Measurements from ENCODE around the gene INAFM2. TPM values are rescaled to one million over a fixed set of nuclear protein-coding genes. Genes with fewer than 3 reads are reported as not detected.

INAFM2 gene
- total RNA-seq, 1 donor from 2014 or later, result 26.2 TPM

DNA sequence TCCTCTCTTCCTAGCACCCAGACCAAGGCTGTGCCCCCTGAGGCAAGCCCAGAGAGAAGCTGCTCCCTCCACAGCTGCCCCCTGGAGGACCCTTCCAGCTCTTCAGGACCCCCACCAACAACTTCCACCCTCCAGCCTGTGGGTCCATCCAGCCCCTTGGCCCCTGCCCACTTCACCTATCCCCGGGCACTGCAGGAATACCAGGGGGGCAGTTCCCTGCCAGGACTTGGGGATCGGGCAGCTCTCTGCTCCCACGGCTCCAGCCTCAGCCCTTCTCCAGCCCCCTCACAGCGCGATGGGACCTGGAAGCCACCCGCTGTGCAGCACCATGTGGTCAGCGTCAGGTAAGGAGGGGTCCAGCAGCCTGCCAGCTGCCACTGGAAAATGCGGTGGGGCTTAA is 40.1 kb downstream of the INAFM2 start:
- DNase-seq (ENCODE audit: low spot score), result no peak

DNA sequence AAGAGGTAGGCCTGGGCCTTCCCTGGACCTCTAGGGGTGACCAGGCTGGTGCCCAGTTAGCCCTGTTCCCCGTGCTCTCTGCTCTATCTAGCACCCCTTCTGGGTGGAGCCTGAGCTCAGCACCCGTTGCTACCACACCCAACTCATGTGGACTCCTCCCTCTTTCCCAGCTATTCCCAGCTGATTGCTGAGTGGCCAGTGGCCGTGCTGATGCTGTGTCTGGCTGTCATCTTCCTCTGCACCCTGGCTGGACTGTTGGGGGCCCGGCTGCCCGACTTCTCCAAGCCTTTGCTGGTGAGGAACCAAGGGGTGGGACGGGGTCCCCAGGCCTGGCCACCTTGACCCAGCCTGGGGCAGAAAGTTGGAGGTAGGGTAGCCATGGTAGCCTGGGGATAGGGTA is 40.8 kb downstream of the INAFM2 start:
- no peak for DNase-seq (ENCODE audit: low spot score)

DNA sequence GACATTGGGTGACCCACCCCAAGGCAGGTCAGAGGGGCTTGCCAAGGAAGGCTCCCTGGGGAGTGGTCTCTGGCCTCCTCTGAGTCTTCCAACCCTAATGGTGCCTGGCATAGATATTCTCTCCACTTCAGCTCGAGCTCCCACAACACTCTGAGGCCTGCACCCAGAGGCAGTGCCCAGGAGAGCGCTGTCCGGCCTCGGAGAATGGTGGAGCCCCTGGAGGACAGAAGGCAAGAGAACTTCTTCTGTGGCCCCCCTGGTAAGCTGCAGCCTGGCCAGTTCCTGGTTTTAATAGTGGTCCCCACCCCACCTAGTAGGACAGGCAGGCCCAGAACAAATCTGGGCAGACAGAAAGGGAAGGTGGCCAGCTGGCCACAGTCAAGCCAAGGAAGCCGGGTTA is 41.5 kb downstream of the INAFM2 start:
- DNase-seq (ENCODE audit: low spot score), result no peak

DNA sequence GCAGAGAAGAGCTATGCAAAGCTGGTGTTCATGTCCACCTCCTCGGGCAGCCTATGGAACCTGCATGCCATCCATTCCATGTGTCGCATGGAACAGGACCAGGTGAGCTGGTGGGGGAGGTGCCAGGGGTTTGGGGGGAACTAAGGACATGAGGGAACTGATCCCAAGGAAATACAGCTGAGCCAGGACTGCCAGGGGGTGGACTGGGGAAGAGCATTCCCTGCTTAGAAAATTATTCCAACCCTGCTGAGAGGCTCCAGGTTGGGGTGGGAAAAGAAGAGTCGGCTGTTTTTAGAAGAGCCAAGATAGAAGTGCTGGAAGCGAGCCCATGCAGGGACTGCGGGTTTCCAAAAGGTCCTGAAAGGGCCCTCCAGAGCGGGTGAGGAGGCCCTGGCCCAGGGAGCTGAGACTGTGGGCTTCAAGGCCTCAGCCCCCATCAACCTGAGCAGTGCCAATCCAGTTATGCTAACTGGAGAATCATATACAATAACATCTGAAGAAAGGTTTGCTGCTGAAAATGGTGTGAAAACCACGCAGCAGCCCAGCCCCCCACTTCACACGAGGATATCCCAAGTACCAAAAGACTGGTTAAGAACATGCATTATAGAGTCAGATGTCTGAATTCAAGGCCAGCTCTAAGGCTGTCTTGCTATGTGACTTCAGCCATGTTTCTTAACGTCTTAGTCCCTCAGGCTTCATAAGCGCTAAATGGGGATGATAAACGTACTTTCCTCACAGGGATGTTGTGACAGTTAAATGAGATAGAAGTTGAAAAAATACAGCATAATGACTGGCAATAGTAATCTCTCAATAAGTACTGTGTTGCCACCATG is 42.3 kb downstream of the INAFM2 start:
- no peak for DNase-seq (ENCODE audit: low spot score)

DNA sequence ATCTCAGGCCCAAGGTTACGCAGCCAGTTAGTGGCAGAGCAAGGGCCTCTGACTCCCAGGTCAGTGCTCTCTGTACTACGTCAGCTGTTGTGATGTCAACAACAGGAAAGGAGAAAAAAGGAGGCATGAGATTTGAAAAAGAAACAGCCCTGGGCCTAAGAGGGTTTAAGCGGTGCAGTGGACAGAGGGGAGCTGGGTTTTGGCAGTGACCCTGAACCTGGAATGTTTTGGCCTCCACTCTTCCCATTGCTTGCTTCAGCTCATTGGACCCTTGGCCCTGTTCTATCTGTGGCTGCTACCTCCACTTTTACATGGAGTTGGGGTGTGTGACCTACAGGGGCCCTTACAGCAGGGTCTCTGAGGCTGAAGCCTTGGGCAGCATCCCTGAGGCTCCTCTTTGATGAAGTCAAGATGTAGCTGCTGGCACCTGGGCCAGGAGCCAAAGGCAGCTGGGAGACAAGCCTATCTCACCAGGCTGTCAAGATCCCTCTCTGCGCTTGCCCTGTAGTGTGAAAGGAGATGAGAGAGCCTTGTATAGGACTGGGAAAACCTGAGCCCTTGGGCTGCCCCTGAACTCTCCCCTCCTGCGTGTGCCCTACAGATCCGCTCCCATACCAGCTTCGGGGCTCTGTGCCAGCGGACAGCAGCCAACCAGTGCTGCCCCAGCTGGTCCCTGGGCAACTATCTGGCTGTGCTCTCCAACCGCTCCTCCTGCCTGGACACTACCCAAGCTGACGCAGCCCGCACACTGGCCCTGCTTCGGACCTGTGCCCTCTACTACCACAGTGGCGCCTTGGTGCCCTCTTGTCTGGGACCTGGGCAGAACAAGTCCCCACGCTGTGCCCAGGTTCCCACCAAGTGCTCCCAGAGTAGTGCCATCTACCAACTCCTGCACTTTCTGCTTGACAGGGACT is 43.2 kb downstream of the INAFM2 start:
- no peak for DNase-seq (ENCODE audit: low spot score)

DNA sequence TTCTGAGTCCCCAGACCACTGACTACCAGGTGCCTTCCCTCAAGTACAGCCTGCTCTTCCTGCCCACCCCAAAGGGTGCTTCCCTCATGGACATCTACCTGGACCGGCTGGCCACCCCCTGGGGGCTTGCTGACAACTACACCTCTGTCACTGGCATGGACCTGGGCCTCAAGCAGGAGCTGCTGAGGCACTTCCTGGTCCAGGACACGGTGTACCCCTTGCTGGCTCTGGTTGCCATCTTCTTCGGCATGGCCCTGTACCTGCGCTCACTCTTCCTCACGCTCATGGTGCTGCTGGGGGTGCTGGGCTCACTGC is 43.8 kb downstream of the INAFM2 start:
- no peak for DNase-seq (ENCODE audit: low spot score)

DNA sequence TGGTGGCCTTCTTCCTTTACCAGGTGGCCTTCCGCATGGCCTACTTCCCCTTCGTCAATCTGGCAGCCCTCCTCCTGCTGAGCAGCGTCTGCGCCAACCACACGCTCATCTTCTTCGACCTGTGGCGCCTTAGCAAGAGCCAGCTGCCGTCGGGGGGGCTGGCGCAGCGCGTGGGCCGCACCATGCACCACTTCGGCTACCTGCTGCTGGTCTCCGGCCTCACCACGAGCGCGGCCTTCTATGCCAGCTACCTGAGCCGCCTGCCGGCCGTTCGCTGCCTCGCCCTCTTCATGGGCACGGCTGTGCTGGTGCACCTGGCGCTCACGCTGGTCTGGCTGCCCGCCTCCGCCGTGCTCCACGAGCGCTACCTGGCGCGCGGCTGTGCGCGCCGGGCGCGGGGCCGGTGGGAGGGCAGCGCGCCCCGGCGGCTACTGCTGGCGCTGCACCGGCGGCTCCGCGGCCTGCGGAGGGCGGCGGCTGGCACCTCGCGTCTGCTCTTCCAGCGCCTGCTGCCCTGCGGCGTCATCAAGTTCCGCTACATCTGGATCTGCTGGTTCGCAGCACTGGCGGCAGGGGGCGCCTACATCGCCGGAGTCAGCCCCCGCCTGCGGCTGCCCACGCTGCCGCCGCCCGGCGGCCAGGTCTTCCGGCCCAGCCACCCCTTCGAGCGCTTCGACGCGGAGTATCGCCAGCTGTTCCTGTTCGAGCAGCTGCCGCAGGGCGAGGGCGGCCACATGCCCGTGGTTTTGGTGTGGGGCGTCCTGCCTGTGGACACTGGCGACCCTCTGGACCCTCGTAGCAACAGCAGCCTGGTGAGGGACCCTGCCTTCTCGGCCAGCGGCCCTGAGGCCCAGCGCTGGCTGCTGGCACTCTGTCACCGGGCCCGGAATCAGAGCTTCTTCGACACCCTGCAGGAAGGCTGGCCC is 44.5 kb downstream of the INAFM2 start:
- DNase-seq (ENCODE audit: low spot score), result peak; percentile 81

DNA sequence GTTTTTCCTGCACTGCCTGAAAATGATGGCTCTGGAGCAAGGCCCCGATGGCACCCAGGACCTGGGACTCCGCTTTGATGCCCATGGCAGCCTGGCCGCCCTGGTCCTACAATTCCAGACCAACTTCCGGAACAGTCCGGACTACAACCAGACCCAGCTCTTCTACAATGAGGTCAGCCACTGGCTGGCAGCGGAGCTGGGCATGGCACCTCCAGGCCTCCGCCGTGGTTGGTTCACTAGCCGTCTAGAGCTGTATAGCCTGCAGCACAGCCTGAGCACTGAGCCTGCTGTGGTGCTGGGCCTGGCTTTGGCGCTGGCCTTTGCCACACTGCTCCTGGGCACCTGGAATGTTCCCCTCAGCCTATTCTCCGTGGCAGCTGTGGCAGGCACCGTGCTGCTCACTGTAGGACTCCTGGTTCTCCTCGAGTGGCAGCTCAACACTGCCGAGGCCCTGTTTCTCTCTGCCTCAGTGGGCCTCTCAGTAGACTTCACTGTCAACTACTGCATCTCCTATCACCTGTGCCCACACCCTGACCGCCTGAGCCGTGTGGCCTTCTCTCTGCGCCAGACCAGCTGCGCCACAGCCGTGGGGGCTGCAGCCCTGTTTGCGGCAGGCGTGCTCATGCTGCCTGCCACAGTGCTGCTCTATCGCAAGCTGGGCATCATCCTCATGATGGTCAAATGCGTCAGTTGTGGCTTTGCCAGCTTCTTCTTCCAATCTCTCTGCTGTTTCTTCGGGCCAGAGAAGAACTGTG is 45.4 kb downstream of the INAFM2 start:
- no peak for DNase-seq (ENCODE audit: low spot score)

DNA sequence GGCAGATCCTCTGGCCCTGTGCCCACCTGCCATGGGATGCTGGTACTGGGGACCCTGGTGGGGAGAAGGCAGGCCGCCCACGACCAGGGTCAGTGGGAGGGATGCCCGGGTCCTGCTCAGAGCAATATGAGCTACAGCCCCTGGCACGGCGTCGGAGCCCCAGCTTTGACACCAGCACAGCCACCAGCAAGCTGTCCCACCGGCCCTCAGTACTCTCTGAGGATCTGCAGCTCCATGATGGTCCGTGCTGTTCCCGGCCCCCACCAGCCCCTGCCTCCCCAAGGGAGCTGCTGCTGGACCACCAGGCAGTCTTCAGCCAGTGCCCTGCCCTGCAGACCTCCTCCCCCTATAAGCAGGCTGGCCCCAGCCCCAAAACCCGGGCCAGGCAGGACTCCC is 46.0 kb downstream of the INAFM2 start:
- no peak for DNase-seq (ENCODE audit: low spot score)

DNA sequence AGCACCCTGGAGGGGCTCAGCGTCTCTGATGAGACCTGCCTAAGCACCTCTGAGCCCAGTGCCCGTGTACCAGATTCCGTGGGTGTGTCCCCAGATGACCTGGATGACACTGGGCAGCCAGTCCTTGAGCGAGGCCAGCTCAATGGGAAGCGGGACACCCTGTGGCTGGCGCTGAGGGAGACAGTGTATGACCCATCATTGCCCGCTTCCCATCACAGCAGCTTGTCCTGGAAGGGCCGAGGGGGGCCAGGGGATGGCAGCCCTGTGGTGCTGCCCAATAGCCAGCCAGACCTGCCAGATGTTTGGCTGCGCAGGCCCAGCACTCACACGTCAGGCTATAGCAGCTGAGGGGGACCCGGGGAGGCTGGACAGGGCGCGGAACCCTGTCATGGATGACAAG is 46.5 kb downstream of the INAFM2 start:
- DNase-seq (ENCODE audit: low spot score), result no peak

DNA sequence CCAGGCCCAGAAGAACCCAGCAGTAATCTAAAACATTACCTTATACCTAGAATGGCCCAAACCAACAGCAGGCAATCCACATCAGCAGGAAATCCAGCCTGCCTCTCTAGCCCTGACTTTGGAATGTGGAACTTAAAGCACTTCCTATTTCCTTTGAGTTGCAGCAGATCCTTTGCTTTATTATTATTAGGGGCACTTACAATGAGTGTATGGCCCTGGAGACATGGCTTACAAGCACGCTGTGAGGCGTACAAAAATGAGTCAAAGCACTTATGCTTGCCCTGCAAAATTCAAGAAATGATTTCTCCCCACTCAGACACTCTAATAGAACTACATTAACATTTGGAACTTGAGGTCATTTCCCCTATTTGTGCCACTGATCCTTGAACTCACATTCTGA is 49.5 kb downstream of the INAFM2 start:
- DNase-seq (ENCODE audit: low spot score), result no peak

Other genes starting within 250 kb of the INAFM2 start
- 8.3 TPM for gene BMF, start 214.8 kb upstream of the INAFM2 start, total RNA-seq
- 1.9 TPM for gene BUB1B, start 162.6 kb upstream of the INAFM2 start, total RNA-seq
- gene PAK6, start 84.6 kb upstream of the INAFM2 start, total RNA-seq, result 29.5 TPM
- not detected for gene ANKRD63, start 40.6 kb upstream of the INAFM2 start, total RNA-seq
- 26.9 TPM for gene PLCB2, start 15.8 kb upstream of the INAFM2 start, total RNA-seq
- gene CCDC9B, start 17.2 kb downstream of the INAFM2 start, total RNA-seq, result 56.5 TPM
- not detected for gene PHGR1, start 27.3 kb downstream of the INAFM2 start, total RNA-seq
- gene DISP2, start 34.5 kb downstream of the INAFM2 start, total RNA-seq, result 0.60 TPM
- gene KNSTRN, start 59.0 kb downstream of the INAFM2 start, total RNA-seq, result 8.7 TPM
- 109 TPM for gene IVD, start 82.1 kb downstream of the INAFM2 start, total RNA-seq
- 29.0 TPM for gene BAHD1, start 117.3 kb downstream of the INAFM2 start, total RNA-seq
- gene CHST14, start 147.3 kb downstream of the INAFM2 start, total RNA-seq, result 18.0 TPM
- 28.9 TPM for gene CCDC32, start 241.3 kb downstream of the INAFM2 start, total RNA-seq
- 8.4 TPM for gene RPUSD2, start 245.6 kb downstream of the INAFM2 start, total RNA-seq

All from ureter (tissue), 1 donor.